IMR-90 (cell line): Measurements from ENCODE around the gene DLAT. TPM values are rescaled to one million over a fixed set of nuclear protein-coding genes. Genes with fewer than 3 reads are reported as not detected.

ENCODE experiments used
- ATAC-seq: fragments of 200-7000 bp; cut with Tn5 transposase; 2 replicates; pipeline ENCODE4 v1.9.1; 2020; ENCODE audit warnings: low read depth, mild to moderate bottlenecking, moderate library complexity
- BruUV-seq: library from RNA; stranded (reverse); fragments of 400-500 nt; replicated peaks from 2 replicates; lab custom pipeline; 2021; lab: Mats Ljungman, UMichigan
- CTCF ChIA-PET: fragments of 300-600 bp; formaldehyde crosslinking; extraction: SDS; loops from one replicate; lab custom pipeline; 2021; ENCODE audit warnings: antibody characterized with exemption; lab: Yijun Ruan, JAX
- POLR2A ChIA-PET: fragments of 300-600 bp; sonication (Branson Sonifier 250); formaldehyde crosslinking; loops from one replicate; lab custom pipeline; 2022; ENCODE audit warnings: antibody characterized with exemption; ENCODE audit not compliant: unreplicated experiment; lab: Charles Lee
- DNase-seq: peaks from one replicate; pipeline ENCODE4 v3.0.0; 2013
- H2AFZ ChIP-seq: replicated peaks from 2 replicates; pipeline ENCODE3; 2013; ENCODE audit warnings: low read length, mild to moderate bottlenecking; ENCODE audit not compliant: poor library complexity
- H2AK5ac ChIP-seq: 2 replicates; pipeline ENCODE4 v1.6.1; 2013; ENCODE audit warnings: low read depth, low read length, inconsistent platforms
- H2AK9ac ChIP-seq: replicated peaks from 2 replicates; pipeline ENCODE3; 2013; ENCODE audit warnings: mild to moderate bottlenecking, low read depth, low read length, moderate library complexity; ENCODE audit not compliant: poor library complexity
- H2BK120ac ChIP-seq: 2 replicates; pipeline ENCODE4 v1.6.1; 2013; ENCODE audit warnings: low read depth, low read length, inconsistent platforms
- H2BK15ac ChIP-seq: 3 replicates; pipeline ENCODE4 v1.6.1; 2013; ENCODE audit warnings: low read depth, low read length, inconsistent platforms
- H2BK20ac ChIP-seq: 2 replicates; pipeline ENCODE4 v1.6.1; 2013; ENCODE audit warnings: low read depth, mild to moderate bottlenecking, inconsistent platforms, low read length, moderate library complexity
- H2BK5ac ChIP-seq: 2 replicates; pipeline ENCODE4 v1.6.1; 2013; ENCODE audit warnings: mild to moderate bottlenecking, low read depth, low read length, inconsistent platforms; ENCODE audit not compliant: poor library complexity, severe bottlenecking
- H3K14ac ChIP-seq: replicated peaks from 2 replicates; pipeline ENCODE4 v1.6.1; 2013; ENCODE audit warnings: low read depth, low read length, inconsistent platforms
- H3K18ac ChIP-seq: 2 replicates; pipeline ENCODE4 v1.6.1; 2013; ENCODE audit warnings: low read depth, low read length, control low read depth
- H3K23ac ChIP-seq: 2 replicates; pipeline ENCODE4 v1.6.1; 2013; ENCODE audit warnings: low read depth, low read length, inconsistent platforms
- H3K27ac ChIP-seq: 2 replicates; pipeline ENCODE4 v1.5.1; 2013; ENCODE audit warnings: mild to moderate bottlenecking, control low read depth, low read length; ENCODE audit not compliant: insufficient read depth
- H3K27me3 ChIP-seq: 2 replicates; pipeline ENCODE4 v1.6.1; 2013; ENCODE audit warnings: low read length; ENCODE audit not compliant: control insufficient read depth, insufficient read depth
- H3K36me3 ChIP-seq: 2 replicates; pipeline ENCODE4 v1.6.1; 2013; ENCODE audit warnings: low read length, mixed read lengths; ENCODE audit not compliant: control insufficient read depth, insufficient read depth
- H3K4ac ChIP-seq: 2 replicates; pipeline ENCODE4 v1.6.1; 2013; ENCODE audit warnings: low read depth, low read length, inconsistent platforms
- H3K4me1 ChIP-seq: 2 replicates; pipeline ENCODE4 v1.6.1; 2013; ENCODE audit warnings: low read length, mixed read lengths; ENCODE audit not compliant: control insufficient read depth, insufficient read depth
- H3K4me2 ChIP-seq: 2 replicates; pipeline ENCODE4 v1.6.1; 2013; ENCODE audit warnings: low read depth, mild to moderate bottlenecking, control low read depth, low read length, moderate library complexity
- H3K4me3 ChIP-seq: 2 replicates; pipeline ENCODE4 v1.5.1; 2013; ENCODE audit warnings: low read depth, mild to moderate bottlenecking, control low read depth, low read length, moderate library complexity; ENCODE audit not compliant: insufficient read depth
- H3K56ac ChIP-seq: 2 replicates; pipeline ENCODE4 v1.6.1; 2013; ENCODE audit warnings: low read length, inconsistent platforms; ENCODE audit not compliant: insufficient read depth; ENCODE audit errors: extremely low read depth
- H3K79me1 ChIP-seq, 2 experiments: 2 replicates each; pipeline ENCODE4 v1.6.1; 2013; ENCODE audit warnings: low read length in 2 of 2, inconsistent platforms in 1 of 2, low read depth in 1 of 2
- H3K9ac ChIP-seq: 2 replicates; pipeline ENCODE4 v1.6.1; 2013; ENCODE audit warnings: low read depth, low read length, control low read depth
- H3K9me1 ChIP-seq: 2 replicates; pipeline ENCODE4 v1.6.1; 2013; ENCODE audit warnings: low read length, inconsistent platforms; ENCODE audit not compliant: insufficient read depth
- H3K9me3 ChIP-seq: 2 replicates; pipeline ENCODE4 v1.6.1; 2013; ENCODE audit warnings: low read length; ENCODE audit not compliant: control insufficient read depth, insufficient read depth
- H4K20me1 ChIP-seq: 2 replicates; pipeline ENCODE4 v1.6.1; 2013; ENCODE audit warnings: low read length, inconsistent platforms; ENCODE audit not compliant: insufficient read depth
- H4K5ac ChIP-seq: 2 replicates; pipeline ENCODE4 v1.6.1; 2013; ENCODE audit warnings: mild to moderate bottlenecking, low read depth, low read length, control low read depth
- H4K8ac ChIP-seq, 2 experiments: 2 replicates each; pipeline ENCODE4 v1.6.1; 2013; ENCODE audit warnings: low read depth in 2 of 2, low read length in 2 of 2, control low read depth in 1 of 2, inconsistent platforms in 1 of 2
- H4K91ac ChIP-seq: 2 replicates; pipeline ENCODE4 v1.6.1; 2013; ENCODE audit warnings: low read depth, low read length, inconsistent platforms; ENCODE audit not compliant: insufficient read depth
- CEBPB ChIP-seq: IDR thresholded peaks from 2 replicates; pipeline ENCODE4 v1.6.1; 2012; ENCODE audit warnings: low read depth, low read length, improper control_type of control experiment
- FOS ChIP-seq: fragments of 150-350 bp; IDR thresholded peaks from 2 replicates; pipeline ENCODE4 v1.6.1; 2016; ENCODE audit warnings: low read depth, low read length
- USF2 ChIP-seq: fragments of 150-350 bp; IDR thresholded peaks from 2 replicates; pipeline ENCODE4 v1.6.1; 2017; ENCODE audit warnings: mild to moderate bottlenecking, antibody characterized with exemption, low read length, low read depth
- WGBS, 2 experiments: methylation state at CpG; one replicate each; pipeline versions ENCODE4 v1.1.5 to v1.1.7; 2013; ENCODE audit warnings: missing lambda C conversion rate in 2 of 2; ENCODE audit not compliant: insufficient read length in 1 of 2; ENCODE audit errors: extremely low coverage in 2 of 2; 5-methylcytosine and 5-hydroxymethylcytosine counted together
- dilution Hi-C: fragments of 300-500 bp; cut with HindIII; formaldehyde crosslinking; loops from one replicate; pipeline ENCODE4 v1.14.3; 2018; ENCODE audit warnings: low sequenced_read_pairs; ENCODE audit not compliant: unreplicated experiment
- in situ Hi-C: fragments of 300-500 bp; cut with MboI; formaldehyde crosslinking; loops from 3 replicates; pipeline ENCODE4 v1.14.3; 2019; ENCODE audit warnings: low sequenced_read_pairs, inconsistent platforms, mixed read lengths
- intact Hi-C: fragments of 100-400 bp; cut with micrococcal nuclease; formaldehyde crosslinking; loops from 2 replicates; pipeline ENCODE4 v1.10.0; 2022
- polyA plus RNA-seq, 3 experiments: library from polyadenylated mRNA; depleted of rRNA; stranded (reverse); fragments of >200 nt; gene quantifications; 2 replicates each; pipeline ENCODE4 v1.2.3, GENCODE V29; 2012; ENCODE audit warnings: low replicate concordance in 1 of 3
- total RNA-seq: library from RNA; depleted of rRNA; stranded (reverse); fragments of >200 nt; gene quantifications from 2 replicates; pipeline ENCODE4 v1.2.3, GENCODE V29; 2012

The DLAT gene
- total and polyA plus RNA-seq, 2 of the 4 experiments (the other 2 are of a cell fraction) = 15.5 to 27.2 TPM

- peak; percentile 74 for ATAC-seq
- peak overlapping the region; percentile 15; the same call in 1 of the 2 replicates for H2AK5ac ChIP-seq
- POLR2A ChIA-PET = no interaction called here
- no peaks in the 10 kb centered on the region for H4K20me1 ChIP-seq
- CTCF ChIA-PET = no interaction called here
- H3K4me2 ChIP-seq = peak overlapping the region; percentile 51; the same call in 1 of the 2 replicates
- H3K4me3 ChIP-seq = no peak overlapping the region
- 90% methylated on average over 2 of the region's 4 CpGs; no CpG with 5 or more reads in 1 of the 2 experiments for WGBS, 2 experiments
- TF ChIP-seq USF2 = no peak
- peak; percentile 42; the same call in 1 of the 2 replicates for TF ChIP-seq CEBPB
- peak; percentile 76; the same call in 1 of the 2 replicates for TF ChIP-seq FOS
- no peak overlapping the region for H2AFZ ChIP-seq
- peak overlapping the region; percentile 88 for H3K14ac ChIP-seq
- H4K8ac ChIP-seq = peak overlapping the region; percentile 13 to 44; a peak in 3 of 4 replicates
- H2BK120ac ChIP-seq = peak overlapping the region; percentile 63; the same call in 1 of the 2 replicates
- H3K9me1 ChIP-seq = peaks cover 16% of the 10 kb centered on the region
- dilution Hi-C loops = no loop called here
- peak overlapping the region; percentile 81; the same call in 1 of the 2 replicates for H3K4ac ChIP-seq
- no peaks in the 10 kb centered on the region for H3K9me3 ChIP-seq
- peak overlapping the region; percentile 68 for H3K23ac ChIP-seq
- in situ Hi-C loops = no loop called here
- no peaks in the 10 kb centered on the region for H3K27me3 ChIP-seq
- no peak overlapping the region for H2AK9ac ChIP-seq
- H2BK5ac ChIP-seq = peak overlapping the region; percentile 63
- DNase-seq = peak; percentile 78
- H2BK15ac ChIP-seq = peak overlapping the region; percentile 30; the same call in 1 of the 3 replicates
- H4K91ac ChIP-seq = peak overlapping the region; percentile 33; the same call in 1 of the 2 replicates
- 0 out of 2 replicates have a peak overlapping the region, but pooled peaks have one; percentile 31 for H3K9ac ChIP-seq
- H3K18ac ChIP-seq = peak overlapping the region; percentile 85; the same call in 1 of the 2 replicates
- peaks cover 12% of the 10 kb centered on the region for H3K4me1 ChIP-seq
- peak overlapping the region; percentile 13; the same call in 1 of the 2 replicates for H3K27ac ChIP-seq
- peak overlapping the region; percentile 3; the same call in 1 of the 2 replicates for H4K5ac ChIP-seq
- H3K36me3 ChIP-seq = peaks cover 7% of the 10 kb centered on the region
- H2BK20ac ChIP-seq = peak overlapping the region; percentile 89
- no TSS peak for BruUV-seq
- intact Hi-C loops = no loop called here
- H3K56ac ChIP-seq = no peak overlapping the region; the same call in 1 of the 2 replicates
- H3K79me1 ChIP-seq = peaks cover 4 to 6% of the 10 kb centered on the region in 2 experiments; a peak in 2 of 4 replicates
Observed at GRCh38 chr11:112017538-112017937, 7.7 kb upstream of the DLAT start.
